PFSK-1 (cell line): ENCODE results near the gene RNF39. TPM values are rescaled to one million over a fixed set of nuclear protein-coding genes. Genes with fewer than 3 reads are reported as not detected.

ENCODE experiments used
- FOXP2 ChIP-seq: optimal IDR thresholded peaks from 2 replicates; pipeline ENCODE3; 2011; ENCODE audit warnings: borderline replicate concordance, control low read depth, inconsistent platforms; ENCODE audit not compliant: insufficient read depth; ENCODE audit errors: extremely low read length, extremely low read depth
- POLR2AphosphoS5 ChIP-seq: IDR thresholded peaks from 2 replicates; pipeline ENCODE4 v1.6.1; 2012; ENCODE audit warnings: low read depth, mild to moderate bottlenecking, control low read depth, low read length, moderate library complexity
- REST ChIP-seq, 2 experiments: IDR thresholded peaks; 2 replicates each; pipeline versions ENCODE4 v1.6.1 to v1.8.0; 2011 to 2012; ENCODE audit warnings: low read depth in 2 of 2, low read length in 2 of 2, control low read depth in 1 of 2, inconsistent platforms in 1 of 2, mild to moderate bottlenecking in 1 of 2, moderate library complexity in 1 of 2; ENCODE audit not compliant: insufficient read depth in 1 of 2
- SIN3A ChIP-seq: IDR thresholded peaks from 2 replicates; pipeline ENCODE4 v1.6.1; 2012; ENCODE audit warnings: mild to moderate bottlenecking, low read length, moderate library complexity, borderline replicate concordance; ENCODE audit not compliant: insufficient read depth
- TAF1 ChIP-seq: IDR thresholded peaks from 2 replicates; pipeline ENCODE4 v1.6.1; 2012; ENCODE audit warnings: low read length, control low read depth, borderline replicate concordance; ENCODE audit not compliant: insufficient read depth
- polyA plus RNA-seq: library from polyadenylated mRNA; unstranded; fragments of >200 nt; gene quantifications from one replicate; pipeline ENCODE4 v1.2.1, GENCODE V29; 2012; ENCODE audit warnings: low read depth, missing spikeins; ENCODE audit not compliant: insufficient read length

Gene RNF39
- 3.6 TPM for polyA plus RNA-seq

DNA sequence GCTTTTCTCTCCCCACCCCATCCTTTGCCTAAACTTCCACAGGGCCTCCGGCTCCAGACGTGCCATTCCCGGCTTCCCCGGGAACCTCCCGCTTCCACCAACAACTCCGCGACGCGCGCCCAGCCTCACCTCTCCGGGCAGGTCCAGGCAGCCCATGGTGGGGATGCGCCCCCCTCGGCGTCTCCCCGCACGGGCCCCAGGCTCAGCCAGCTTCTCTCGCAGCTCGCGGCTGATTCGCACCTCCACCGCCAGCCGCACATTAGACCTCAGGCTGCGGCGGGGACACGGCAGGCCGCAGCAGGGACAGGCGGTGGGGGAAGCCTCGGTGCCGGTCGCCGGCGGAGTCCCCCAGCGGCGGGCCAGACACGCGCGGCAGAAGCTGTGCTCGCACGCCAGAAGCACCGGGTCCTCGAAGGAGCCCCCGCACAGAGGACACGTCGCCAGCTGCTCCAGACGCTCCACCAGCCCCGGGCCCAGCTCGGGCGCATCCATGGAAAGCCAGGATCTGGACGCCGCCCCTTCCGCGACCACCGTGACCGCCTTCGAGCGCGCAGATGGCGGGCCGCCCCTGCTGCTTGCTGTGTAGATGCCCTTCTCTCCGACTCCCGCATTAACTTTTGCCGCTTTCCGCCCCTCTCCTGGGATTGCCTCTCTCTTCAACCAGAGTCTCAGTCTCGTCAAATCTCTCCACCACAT is at the start of gene RNF39:
TSS of gene RNF39 (minus strand) at position 676 of the 696 bp plus-strand sequence. CDS start at position 492, 184 bp downstream.
- TF ChIP-seq TAF1: no peak
- no peak for TF ChIP-seq REST (IDR thresholded peaks at IDR 0.05; ENCODE audit: insufficient read depth in 1 of 2, low read depth in 2 of 2, low read length in 2 of 2)
- no peak for TF ChIP-seq SIN3A
- TF ChIP-seq POLR2AphosphoS5: no peak
- no peak for TF ChIP-seq FOXP2

DNA sequence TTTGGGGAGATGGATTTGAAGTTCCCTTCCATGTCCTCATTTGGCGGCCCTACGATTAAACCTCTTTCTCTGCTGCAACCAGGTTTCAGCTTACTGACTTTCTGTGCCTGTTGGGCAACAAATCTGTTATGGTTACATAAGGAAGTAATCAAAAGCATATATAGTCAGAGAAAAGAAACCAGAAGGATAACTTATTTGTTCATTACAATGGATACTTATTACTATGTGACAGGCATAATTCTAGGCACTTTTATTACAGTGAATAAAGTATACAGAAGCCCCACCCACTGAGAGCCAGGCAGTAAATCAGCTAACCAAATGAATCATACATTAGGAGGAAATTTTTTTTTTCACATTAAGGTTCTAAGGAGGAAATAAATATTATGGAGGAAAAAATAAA is 46.9 kb upstream of the RNF39 start:
- TF ChIP-seq POLR2AphosphoS5 (no peak), TAF1 (no peak), FOXP2 (no peak), SIN3A (no peak), REST (IDR thresholded peaks at IDR 0.05; ENCODE audit: insufficient read depth in 1 of 2, low read depth in 2 of 2, low read length in 2 of 2) (no peak)

GRCh38 chr6:30121446-30122366 is 46.1 kb upstream of the RNF39 start:
- TF ChIP-seq SIN3A (no peak), POLR2AphosphoS5 (no peak), REST (IDR thresholded peaks at IDR 0.05; ENCODE audit: insufficient read depth in 1 of 2, low read depth in 2 of 2, low read length in 2 of 2) (no peak), FOXP2 (no peak), TAF1 (no peak)

- TF ChIP-seq TAF1 (no peak), POLR2AphosphoS5 (no peak), SIN3A (no peak), FOXP2 (no peak), REST (IDR thresholded peaks at IDR 0.05; ENCODE audit: insufficient read depth in 1 of 2, low read depth in 2 of 2, low read length in 2 of 2) (no peak)
Measured at GRCh38 chr6:30116724-30117123, 41.2 kb upstream of the RNF39 start.
